CD4-positive, alpha-beta T cell treated with Interleukin-15 for 4 hours (primary cell): ENCODE results near the gene PRKCH.

Experiments used
- DNase-seq: peaks from one replicate; pipeline ENCODE4 v3.0.0-alpha.2; 2020; ENCODE audit warnings: low spot score

The PRKCH gene

DNA sequence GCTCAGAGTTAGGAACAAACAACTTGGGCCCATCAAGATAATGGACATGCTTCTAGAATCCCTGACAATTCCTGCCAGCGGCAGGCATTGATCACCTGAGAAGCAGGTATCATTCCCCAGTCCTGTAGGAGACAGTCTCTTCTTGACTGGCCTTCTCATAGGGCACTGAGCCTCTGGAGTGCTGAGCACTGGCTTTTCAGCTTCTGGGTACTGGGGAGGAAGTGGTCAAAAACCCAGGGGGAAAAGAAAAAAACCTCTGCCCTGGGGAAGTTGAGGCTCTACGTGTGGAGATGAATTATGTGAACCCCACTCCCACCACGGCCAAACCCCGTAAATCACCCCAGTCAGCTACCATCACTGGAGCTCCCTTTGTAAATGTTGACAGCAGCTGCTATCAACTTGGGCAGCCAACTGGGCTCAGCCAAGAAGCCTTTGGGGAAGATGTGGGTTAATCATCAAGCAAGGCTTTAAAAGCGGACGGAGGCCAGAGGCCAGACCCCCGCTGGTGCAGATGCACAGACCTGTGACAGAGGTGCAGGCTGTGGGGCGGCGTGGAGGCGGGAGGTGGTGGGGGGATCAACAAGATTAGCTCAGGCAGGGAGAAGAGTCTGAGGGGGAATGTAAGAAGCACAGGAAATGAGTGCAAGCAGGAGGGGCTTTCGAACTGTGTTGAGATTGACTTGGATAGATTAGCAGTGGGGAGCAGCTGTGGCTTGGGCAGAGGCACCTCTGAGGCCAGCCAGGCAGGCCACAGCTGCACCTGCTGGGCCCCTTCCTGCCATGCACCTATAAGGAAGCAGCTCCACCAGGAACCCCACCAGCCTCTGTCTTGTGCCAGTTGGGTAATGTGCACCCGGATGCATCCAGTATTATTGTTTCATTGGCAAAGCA, 268.6 kb downstream of the PRKCH start:
- DNase-seq: no peak

DNA sequence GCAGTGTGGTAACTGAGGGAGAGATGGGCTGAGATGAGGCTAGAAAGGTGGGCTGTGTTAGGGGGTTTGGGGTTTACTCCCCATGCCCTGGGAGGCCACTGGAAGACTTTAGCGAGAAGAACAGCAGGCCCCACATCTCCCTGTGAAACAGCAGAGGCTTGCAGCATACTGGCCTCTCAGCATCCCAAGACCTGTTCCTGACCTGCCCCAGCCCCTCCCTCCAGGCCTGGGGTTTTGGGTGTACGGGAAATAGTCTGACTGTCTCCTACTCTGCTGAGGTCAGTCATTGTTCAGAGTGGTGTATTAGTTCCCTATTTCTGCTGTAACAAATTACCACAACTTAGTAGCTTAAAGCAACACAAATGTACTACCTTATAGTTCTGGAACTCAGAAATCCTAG, 270.5 kb downstream of the PRKCH start:
- no peak for DNase-seq

DNA sequence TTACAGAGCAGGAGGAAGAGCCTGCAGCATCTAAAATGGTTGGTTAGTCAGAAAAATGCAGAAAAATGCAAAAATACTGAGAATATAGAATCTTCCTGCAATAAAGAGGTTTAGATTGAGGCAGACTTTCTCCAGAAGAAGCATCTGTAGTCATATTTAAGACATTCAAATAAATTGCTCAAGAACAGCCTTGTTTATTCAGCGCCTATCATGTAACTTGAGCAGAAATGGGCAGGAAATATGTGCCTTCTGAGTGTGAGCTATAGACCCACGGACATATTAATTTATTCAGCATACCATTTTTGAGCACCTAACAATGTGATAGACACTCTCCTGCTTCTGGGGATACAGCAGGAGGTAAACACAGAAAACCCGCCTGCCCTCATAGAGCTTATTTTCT, 272.0 kb downstream of the PRKCH start:
- no peak for DNase-seq

DNA sequence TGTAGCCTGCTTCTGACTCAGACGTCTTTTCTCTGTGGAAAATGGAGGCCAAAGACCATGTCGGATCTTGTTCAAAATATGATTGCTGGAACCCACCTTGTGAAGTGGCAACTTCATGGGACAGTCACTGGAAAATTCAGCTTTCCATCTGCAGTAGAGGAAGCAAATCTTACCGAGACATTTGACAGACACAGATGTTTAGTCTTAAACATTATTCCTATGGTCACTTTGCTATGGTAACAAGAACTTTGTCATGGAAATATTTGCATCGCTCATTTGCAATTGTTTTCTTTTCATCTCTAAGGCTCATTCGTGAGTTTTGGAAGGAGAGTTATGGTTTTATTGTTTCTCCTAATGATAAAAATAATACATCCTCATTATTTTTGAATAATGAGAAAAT, 275.6 kb downstream of the PRKCH start:
- DNase-seq: no peak

DNA sequence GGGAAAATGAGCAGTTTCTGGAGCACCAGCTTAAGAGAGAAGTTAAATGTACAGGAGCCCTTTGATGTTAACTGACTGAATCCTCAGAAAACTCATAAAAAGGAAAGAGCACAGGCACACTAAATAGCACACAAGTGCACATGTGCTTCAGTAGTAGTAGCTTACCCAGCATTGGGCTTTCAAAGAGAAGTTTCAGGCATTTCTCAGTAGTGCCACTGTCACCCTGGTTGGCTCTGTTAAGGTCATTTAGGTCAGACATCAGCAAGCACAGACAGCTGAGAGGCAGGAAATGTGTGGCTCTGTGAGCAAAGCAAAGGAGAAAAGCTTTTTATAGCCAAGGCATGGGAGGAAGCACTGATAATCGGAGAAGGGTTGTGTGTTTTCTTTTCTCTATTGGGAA, 277.6 kb downstream of the PRKCH start:
- no peak for DNase-seq

DNA sequence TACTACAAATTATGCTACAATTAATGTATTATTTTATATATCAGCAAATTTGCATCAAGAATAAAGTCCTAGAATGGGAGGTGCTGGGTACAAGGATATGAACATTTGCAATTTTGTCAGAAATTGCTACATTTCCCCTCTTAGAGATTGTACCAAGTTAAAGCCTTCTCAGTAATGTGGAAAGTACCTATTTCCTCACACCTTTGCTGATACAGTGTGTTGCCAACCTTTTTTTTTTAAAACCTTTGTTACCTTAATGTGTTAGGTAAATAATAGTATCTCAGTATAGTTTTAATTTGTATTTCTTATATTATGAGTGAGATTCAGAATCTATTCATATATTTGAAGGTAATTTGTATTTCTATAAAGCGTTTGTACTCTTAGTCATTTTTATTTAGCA, 278.6 kb downstream of the PRKCH start:
- no peak for DNase-seq
